Measurements from ENCODE around the gene SENP2. TPM values are rescaled to one million over a fixed set of nuclear protein-coding genes. Genes with fewer than 3 reads are reported as not detected.

Gene SENP2
- total and polyA plus RNA-seq, 2 experiments from 2014 or later: 29.2 to 80.3 TPM

DNA sequence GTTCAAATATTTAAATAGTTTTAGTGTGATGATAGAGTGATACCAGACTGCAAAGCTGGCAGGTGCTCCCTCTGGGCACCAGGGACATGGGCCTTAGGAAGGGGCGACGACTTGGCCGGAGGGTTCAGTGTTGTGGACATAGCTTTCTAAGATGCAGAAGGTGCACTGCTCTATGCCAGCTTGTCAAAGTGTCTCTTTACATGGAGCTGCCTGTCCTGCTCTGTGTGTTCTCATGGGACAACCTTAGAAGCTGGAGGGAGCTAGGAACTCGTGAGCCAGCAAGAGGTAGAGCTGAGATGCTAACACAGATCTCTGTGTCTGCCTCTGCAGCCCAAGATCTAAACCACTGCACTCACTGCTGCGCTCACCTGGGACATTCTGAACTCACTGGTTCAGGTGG is 77.8 kb downstream of the SENP2 start:
- TF ChIP-seq, protein P1, sequence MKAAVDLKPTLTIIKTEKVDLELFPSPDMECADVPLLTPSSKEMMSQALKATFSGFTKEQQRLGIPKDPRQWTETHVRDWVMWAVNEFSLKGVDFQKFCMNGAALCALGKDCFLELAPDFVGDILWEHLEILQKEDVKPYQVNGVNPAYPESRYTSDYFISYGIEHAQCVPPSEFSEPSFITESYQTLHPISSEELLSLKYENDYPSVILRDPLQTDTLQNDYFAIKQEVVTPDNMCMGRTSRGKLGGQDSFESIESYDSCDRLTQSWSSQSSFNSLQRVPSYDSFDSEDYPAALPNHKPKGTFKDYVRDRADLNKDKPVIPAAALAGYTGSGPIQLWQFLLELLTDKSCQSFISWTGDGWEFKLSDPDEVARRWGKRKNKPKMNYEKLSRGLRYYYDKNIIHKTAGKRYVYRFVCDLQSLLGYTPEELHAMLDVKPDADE (IDR thresholded peaks at IDR 0.05): no peak
- TF ChIP-seq NANOG (IDR thresholded peaks at IDR 0.05; ENCODE audit: borderline replicate concordance): no peak
- Mint-ChIP-seq H3K27ac (no peak overlapping the region), H3K9me3 (0 out of 3 replicates have a peak, but pooled peaks cover 3% of the 10 kb centered on the region), H3K27me3 (ENCODE audit: insufficient read depth, low read depth, poor library complexity) (peaks cover 7% of the 10 kb centered on the region), H3K4me3 (no peak overlapping the region), H3K4me1 (peaks cover 11% of the 10 kb centered on the region), H3K36me3 (ENCODE audit: low read depth) (peaks cover 26% of the 10 kb centered on the region)
- peaks cover 9% of the 10 kb centered on the region for H3F3A ChIP-seq (replicated peaks; ENCODE audit: low read depth)
- no peak for DNase-seq (ENCODE audit: low spot score)
- peaks cover 7% of the 10 kb centered on the region; the same call in 1 of the 2 replicates for H3K4me1 ChIP-seq (ENCODE audit: insufficient read depth)
- H4K20me1 ChIP-seq (replicated peaks; ENCODE audit: insufficient read depth): peaks cover 4% of the 10 kb centered on the region
- no peak overlapping the region for H2AFZ ChIP-seq
- no peaks in the 10 kb centered on the region for H3K9me2 ChIP-seq (ENCODE audit: insufficient read depth)
- no peak overlapping the region for H3K27ac ChIP-seq (ENCODE audit: low read depth)
- peaks cover 8% of the 10 kb centered on the region; the same call in 1 of the 2 replicates for H3K36me3 ChIP-seq (ENCODE audit: insufficient read depth)
- H3K4me3 ChIP-seq: no peak overlapping the region
- H3K79me2 ChIP-seq (replicated peaks; ENCODE audit: insufficient read depth): no peaks in the 10 kb centered on the region; the same call in 1 of the 2 replicates
- H3K4me2 ChIP-seq: no peak overlapping the region
- no peak for ATAC-seq
- no peaks in the 10 kb centered on the region for H3K27me3 ChIP-seq (ENCODE audit: insufficient read depth)

DNA sequence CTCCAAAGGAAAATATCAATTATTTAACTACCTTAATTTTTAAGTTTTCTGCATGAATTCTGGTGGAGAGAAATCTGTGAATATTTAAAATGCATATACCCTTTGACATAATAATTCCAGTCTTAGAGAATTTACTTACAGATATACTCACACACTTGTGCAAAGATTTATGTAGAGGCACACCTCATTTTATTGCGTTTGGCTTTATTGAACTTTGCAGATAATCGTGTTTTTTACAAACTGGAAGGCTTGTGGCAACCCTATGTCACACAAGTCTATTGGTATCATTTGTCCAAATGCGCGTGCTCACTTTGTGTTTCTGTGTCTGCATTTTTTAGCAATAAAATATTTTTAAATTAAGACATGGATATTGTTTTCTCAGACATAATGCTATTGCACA is 81.5 kb downstream of the SENP2 start:
- Mint-ChIP-seq H3K9me3 (no peaks in the 10 kb centered on the region), H3K27ac (no peak overlapping the region), H3K4me3 (no peak overlapping the region), H3K27me3 (ENCODE audit: insufficient read depth, low read depth, poor library complexity) (peaks cover 5% of the 10 kb centered on the region), H3K36me3 (ENCODE audit: low read depth) (peaks cover 50% of the 10 kb centered on the region), H3K4me1 (no peaks in the 10 kb centered on the region)
- no peak for TF ChIP-seq ZNF331 (CRISPR knock-in tag; IDR thresholded peaks at IDR 0.05; ENCODE audit: low read depth)
- no peak for TF ChIP-seq CREB1 (CRISPR knock-in tag; IDR thresholded peaks at IDR 0.05; ENCODE audit: low read depth)
- TF ChIP-seq, protein P2, sequence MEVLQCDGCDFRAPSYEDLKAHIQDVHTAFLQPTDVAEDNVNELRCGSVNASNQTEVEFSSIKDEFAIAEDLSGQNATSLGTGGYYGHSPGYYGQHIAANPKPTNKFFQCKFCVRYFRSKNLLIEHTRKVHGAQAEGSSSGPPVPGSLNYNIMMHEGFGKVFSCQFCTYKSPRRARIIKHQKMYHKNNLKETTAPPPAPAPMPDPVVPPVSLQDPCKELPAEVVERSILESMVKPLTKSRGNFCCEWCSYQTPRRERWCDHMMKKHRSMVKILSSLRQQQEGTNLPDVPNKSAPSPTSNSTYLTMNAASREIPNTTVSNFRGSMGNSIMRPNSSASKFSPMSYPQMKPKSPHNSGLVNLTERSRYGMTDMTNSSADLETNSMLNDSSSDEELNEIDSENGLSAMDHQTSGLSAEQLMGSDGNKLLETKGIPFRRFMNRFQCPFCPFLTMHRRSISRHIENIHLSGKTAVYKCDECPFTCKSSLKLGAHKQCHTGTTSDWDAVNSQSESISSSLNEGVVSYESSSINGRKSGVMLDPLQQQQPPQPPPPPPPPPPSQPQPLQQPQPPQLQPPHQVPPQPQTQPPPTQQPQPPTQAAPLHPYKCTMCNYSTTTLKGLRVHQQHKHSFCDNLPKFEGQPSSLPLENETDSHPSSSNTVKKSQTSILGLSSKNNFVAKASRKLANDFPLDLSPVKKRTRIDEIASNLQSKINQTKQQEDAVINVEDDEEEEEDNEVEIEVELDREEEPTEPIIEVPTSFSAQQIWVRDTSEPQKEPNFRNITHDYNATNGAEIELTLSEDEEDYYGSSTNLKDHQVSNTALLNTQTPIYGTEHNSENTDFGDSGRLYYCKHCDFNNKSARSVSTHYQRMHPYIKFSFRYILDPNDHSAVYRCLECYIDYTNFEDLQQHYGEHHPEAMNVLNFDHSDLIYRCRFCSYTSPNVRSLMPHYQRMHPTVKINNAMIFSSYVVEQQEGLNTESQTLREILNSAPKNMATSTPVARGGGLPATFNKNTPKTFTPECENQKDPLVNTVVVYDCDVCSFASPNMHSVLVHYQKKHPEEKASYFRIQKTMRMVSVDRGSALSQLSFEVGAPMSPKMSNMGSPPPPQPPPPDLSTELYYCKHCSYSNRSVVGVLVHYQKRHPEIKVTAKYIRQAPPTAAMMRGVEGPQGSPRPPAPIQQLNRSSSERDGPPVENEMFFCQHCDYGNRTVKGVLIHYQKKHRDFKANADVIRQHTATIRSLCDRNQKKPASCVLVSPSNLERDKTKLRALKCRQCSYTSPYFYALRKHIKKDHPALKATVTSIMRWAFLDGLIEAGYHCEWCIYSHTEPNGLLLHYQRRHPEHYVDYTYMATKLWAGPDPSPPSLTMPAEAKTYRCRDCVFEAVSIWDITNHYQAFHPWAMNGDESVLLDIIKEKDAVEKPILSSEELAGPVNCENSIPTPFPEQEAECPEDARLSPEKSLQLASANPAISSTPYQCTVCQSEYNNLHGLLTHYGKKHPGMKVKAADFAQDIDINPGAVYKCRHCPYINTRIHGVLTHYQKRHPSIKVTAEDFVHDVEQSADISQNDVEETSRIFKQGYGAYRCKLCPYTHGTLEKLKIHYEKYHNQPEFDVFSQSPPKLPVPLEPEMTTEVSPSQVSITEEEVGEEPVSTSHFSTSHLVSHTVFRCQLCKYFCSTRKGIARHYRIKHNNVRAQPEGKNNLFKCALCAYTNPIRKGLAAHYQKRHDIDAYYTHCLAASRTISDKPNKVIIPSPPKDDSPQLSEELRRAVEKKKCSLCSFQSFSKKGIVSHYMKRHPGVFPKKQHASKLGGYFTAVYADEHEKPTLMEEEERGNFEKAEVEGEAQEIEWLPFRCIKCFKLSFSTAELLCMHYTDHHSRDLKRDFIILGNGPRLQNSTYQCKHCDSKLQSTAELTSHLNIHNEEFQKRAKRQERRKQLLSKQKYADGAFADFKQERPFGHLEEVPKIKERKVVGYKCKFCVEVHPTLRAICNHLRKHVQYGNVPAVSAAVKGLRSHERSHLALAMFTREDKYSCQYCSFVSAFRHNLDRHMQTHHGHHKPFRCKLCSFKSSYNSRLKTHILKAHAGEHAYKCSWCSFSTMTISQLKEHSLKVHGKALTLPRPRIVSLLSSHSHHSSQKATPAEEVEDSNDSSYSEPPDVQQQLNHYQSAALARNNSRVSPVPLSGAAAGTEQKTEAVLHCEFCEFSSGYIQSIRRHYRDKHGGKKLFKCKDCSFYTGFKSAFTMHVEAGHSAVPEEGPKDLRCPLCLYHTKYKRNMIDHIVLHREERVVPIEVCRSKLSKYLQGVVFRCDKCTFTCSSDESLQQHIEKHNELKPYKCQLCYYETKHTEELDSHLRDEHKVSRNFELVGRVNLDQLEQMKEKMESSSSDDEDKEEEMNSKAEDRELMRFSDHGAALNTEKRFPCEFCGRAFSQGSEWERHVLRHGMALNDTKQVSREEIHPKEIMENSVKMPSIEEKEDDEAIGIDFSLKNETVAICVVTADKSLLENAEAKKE (CRISPR knock-in tag; IDR thresholded peaks at IDR 0.05): no peak
- no peak for TF ChIP-seq EZH2 (IDR thresholded peaks at IDR 0.05; ENCODE audit: low read depth, unreplicated experiment)
- TF ChIP-seq JUNB (IDR thresholded peaks at IDR 0.05; ENCODE audit: unreplicated experiment): no peak
- H3F3A ChIP-seq (replicated peaks; ENCODE audit: low read depth): no peaks in the 10 kb centered on the region
- H2AFZ ChIP-seq: no peak overlapping the region
- no peak overlapping the region for H3K27ac ChIP-seq (ENCODE audit: low read depth)
- ATAC-seq (no peak), DNase-seq (ENCODE audit: low spot score) (no peak)
- H3K4me1 ChIP-seq (ENCODE audit: insufficient read depth): no peaks in the 10 kb centered on the region
- no peak overlapping the region for H3K4me2 ChIP-seq
- H3K27me3 ChIP-seq (ENCODE audit: insufficient read depth): no peaks in the 10 kb centered on the region
- H3K4me3 ChIP-seq: no peak overlapping the region
- peaks cover 28% of the 10 kb centered on the region; the same call in 1 of the 2 replicates for H3K36me3 ChIP-seq (ENCODE audit: insufficient read depth)
- H3K79me2 ChIP-seq (replicated peaks; ENCODE audit: insufficient read depth): no peaks in the 10 kb centered on the region; the same call in 1 of the 2 replicates
- no peaks in the 10 kb centered on the region for H3K9me2 ChIP-seq (ENCODE audit: insufficient read depth)
- peaks cover 4% of the 10 kb centered on the region; the same call in 1 of the 2 replicates for H4K20me1 ChIP-seq (replicated peaks; ENCODE audit: insufficient read depth)

All from GM23338 (cell line).